ENCODE results near the gene PLA2G2E.

- no peak for TF ChIP-seq CTCF (IDR thresholded peaks at IDR 0.05)
- TF ChIP-seq POLR2A (IDR thresholded peaks at IDR 0.05) = no peak
These were observed 15.1 kb upstream of the PLA2G2E start for GRCh38 chr1:19938472-19938871.
